DOHH2 (cell line): ENCODE results near the gene SEC22C.
"Not testable (repeated sequence)": the region's sequence is repeated elsewhere in the genome, so short reads cannot be mapped to it uniquely, and the experiment has no call there.

Experiments
- H3F3A ChIP-seq: fragments of 200-600 bp; sonication (generic), shearing (Covaris generic); 2 replicates; pipeline ENCODE4 v1.6.0; 2016; ENCODE audit warnings: antibody characterized with exemption, mild to moderate bottlenecking; ENCODE audit not compliant: control insufficient read depth, insufficient read depth
- H3K27ac ChIP-seq: fragments of 200-600 bp; sonication (generic); 2 replicates; pipeline ENCODE4 v1.5.1; 2014; ENCODE audit warnings: low read depth, mild to moderate bottlenecking, low read length, moderate library complexity
- H3K27me3 ChIP-seq: fragments of 200-600 bp; sonication (generic); 2 replicates; pipeline ENCODE4 v1.6.1; 2014; ENCODE audit warnings: mild to moderate bottlenecking, low read length, mixed read lengths; ENCODE audit not compliant: control insufficient read depth
- H3K36me3 ChIP-seq: fragments of 200-600 bp; sonication (generic); 2 replicates; pipeline ENCODE4 v1.6.1; 2014; ENCODE audit warnings: mild to moderate bottlenecking, low read length, moderate library complexity, mixed read lengths; ENCODE audit not compliant: control insufficient read depth
- H3K4me1 ChIP-seq: fragments of 200-600 bp; sonication (generic); 2 replicates; pipeline ENCODE4 v1.6.1; 2014; ENCODE audit warnings: mild to moderate bottlenecking, low read length, mixed read lengths; ENCODE audit not compliant: control insufficient read depth
- H3K4me2 ChIP-seq: fragments of 200-600 bp; sonication (generic); 2 replicates; pipeline ENCODE4 v1.6.0; 2014; ENCODE audit warnings: mild to moderate bottlenecking, low read length, moderate library complexity
- H3K4me3 ChIP-seq: fragments of 200-600 bp; sonication (generic); 2 replicates; pipeline ENCODE4 v1.5.1; 2014; ENCODE audit warnings: mild to moderate bottlenecking, low read length, mixed read lengths
- H3K79me2 ChIP-seq: fragments of 200-600 bp; sonication (generic); 2 replicates; pipeline ENCODE4 v1.6.1; 2014; ENCODE audit warnings: mild to moderate bottlenecking, low read length, mixed read lengths; ENCODE audit not compliant: control insufficient read depth
- H3K9me2 ChIP-seq: fragments of 200-600 bp; sonication (generic); replicated peaks from 2 replicates; pipeline ENCODE4 v1.6.1; 2014; ENCODE audit warnings: mild to moderate bottlenecking, low read length, mixed read lengths; ENCODE audit not compliant: control insufficient read depth
- H3K9me3 ChIP-seq: fragments of 200-600 bp; sonication (generic); 2 replicates; pipeline ENCODE4 v1.6.1; 2014; ENCODE audit warnings: antibody characterized with exemption, low read length, mixed read lengths; ENCODE audit not compliant: control insufficient read depth, insufficient read depth
- H4K20me1 ChIP-seq: fragments of 200-600 bp; sonication (generic); 2 replicates; pipeline ENCODE4 v1.6.0; 2014; ENCODE audit warnings: low read depth, mild to moderate bottlenecking, antibody characterized with exemption, low read length, moderate library complexity; ENCODE audit not compliant: control insufficient read depth, insufficient read depth
- EZH2phosphoT487 ChIP-seq: fragments of 200-600 bp; sonication (generic); IDR thresholded peaks from 2 replicates; pipeline ENCODE4 v1.6.1; 2017; ENCODE audit warnings: borderline replicate concordance, mild to moderate bottlenecking, antibody characterized with exemption, low read length, moderate library complexity, mixed read lengths
- TF ChIP-seq, protein P1 (sequence below): fragments of 200-600 bp; sonication (generic); IDR thresholded peaks from one replicate; pipeline ENCODE4 v1.5.1; 2014; ENCODE audit warnings: antibody characterized with exemption, mild to moderate bottlenecking, low read depth, low read length; ENCODE audit not compliant: poor library complexity, severe bottlenecking

Gene SEC22C

DNA sequence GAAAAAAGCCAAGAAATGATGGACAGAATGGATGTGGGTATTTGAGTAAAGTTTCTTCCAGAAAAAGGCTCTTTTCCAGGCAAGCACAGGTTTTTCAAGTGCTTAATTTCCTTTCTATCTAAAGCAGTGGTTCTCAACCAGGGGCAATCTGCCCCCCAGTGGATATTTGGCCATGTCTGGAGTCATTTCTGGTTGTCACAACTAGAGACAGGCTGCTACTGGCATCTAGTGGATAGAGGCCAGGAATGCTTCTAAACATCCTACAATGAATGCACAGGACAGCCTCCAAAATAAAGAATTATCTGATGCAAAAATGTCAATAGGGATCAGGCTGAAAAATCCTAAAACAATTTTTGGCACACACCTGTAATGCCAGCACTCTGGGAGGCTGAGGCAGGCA is 23.9 kb downstream of the SEC22C start:
- TF ChIP-seq, protein P1, sequence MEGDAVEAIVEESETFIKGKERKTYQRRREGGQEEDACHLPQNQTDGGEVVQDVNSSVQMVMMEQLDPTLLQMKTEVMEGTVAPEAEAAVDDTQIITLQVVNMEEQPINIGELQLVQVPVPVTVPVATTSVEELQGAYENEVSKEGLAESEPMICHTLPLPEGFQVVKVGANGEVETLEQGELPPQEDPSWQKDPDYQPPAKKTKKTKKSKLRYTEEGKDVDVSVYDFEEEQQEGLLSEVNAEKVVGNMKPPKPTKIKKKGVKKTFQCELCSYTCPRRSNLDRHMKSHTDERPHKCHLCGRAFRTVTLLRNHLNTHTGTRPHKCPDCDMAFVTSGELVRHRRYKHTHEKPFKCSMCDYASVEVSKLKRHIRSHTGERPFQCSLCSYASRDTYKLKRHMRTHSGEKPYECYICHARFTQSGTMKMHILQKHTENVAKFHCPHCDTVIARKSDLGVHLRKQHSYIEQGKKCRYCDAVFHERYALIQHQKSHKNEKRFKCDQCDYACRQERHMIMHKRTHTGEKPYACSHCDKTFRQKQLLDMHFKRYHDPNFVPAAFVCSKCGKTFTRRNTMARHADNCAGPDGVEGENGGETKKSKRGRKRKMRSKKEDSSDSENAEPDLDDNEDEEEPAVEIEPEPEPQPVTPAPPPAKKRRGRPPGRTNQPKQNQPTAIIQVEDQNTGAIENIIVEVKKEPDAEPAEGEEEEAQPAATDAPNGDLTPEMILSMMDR, result no peak
- TF ChIP-seq EZH2phosphoT487, result no peak
- H3K27ac ChIP-seq, result no peak overlapping the region
- H3K9me3 ChIP-seq, result no peaks in the 10 kb centered on the region
- H3K79me2 ChIP-seq, result no peaks in the 10 kb centered on the region
- no peaks in the 10 kb centered on the region for H4K20me1 ChIP-seq
- no peaks in the 10 kb centered on the region for H3K9me2 ChIP-seq
- H3K4me3 ChIP-seq, result no peak overlapping the region
- H3F3A ChIP-seq, result no peaks in the 10 kb centered on the region
- H3K4me2 ChIP-seq, result no peak overlapping the region
- H3K36me3 ChIP-seq, result peaks cover 83% of the 10 kb centered on the region
- H3K4me1 ChIP-seq, result no peaks in the 10 kb centered on the region
- no peaks in the 10 kb centered on the region for H3K27me3 ChIP-seq

DNA sequence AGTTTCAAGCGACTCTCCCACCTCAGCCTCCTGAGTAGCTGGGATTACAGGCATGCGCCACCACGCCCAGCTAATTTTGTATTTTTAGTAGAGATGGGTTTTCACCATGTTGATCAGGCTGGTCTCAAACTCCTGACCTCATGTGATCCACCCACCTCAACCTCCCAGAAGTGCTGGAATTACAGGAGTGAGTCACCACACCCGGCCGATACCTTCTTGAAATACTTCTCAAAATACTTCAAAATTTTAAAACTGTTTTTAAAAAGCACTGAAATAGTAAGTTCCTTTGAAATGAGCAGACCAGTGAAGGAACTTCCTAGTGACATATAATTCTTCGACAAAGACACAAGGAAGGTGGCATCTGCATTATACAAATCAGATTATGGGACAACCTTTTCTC is 24.9 kb downstream of the SEC22C start:
- H3K4me3 ChIP-seq, H3F3A ChIP-seq, H3K79me2 ChIP-seq, H3K4me2 ChIP-seq, H3K27ac ChIP-seq, H3K4me1 ChIP-seq, H3K9me3 ChIP-seq, H3K9me2 ChIP-seq, H4K20me1 ChIP-seq, H3K27me3 ChIP-seq: not testable (repeated sequence)
- peaks cover 83% of the 10 kb centered on the region for H3K36me3 ChIP-seq

DNA sequence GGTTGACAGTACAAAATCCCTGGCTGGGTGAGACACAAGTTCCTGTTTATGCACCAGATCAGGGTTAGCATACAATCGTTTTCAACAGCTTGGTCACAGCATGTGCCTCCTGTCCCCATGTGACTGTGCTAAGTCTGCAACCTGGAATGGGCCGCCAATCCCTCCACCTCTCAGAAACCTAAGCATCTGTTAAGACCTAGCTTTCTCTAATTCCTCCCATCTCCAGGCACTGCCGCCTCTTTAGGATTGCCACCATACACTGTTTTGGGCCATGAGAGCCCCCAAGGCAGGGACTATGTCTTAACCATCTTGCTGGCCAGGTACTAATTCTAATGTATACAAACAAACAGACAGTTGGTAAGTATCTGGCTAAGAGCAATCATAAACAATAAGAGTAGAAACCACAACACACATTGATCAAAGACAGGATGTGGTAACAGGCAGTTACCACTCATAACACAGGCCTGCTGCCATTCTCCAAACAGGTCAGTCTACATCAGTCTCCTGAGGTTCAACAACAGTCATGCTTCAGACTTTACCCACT is 25.6 kb downstream of the SEC22C start:
- no peaks in the 10 kb centered on the region for H4K20me1 ChIP-seq
- H3K36me3 ChIP-seq, result peaks cover 80% of the 10 kb centered on the region
- no peaks in the 10 kb centered on the region for H3K79me2 ChIP-seq
- no peak overlapping the region for H3K4me2 ChIP-seq
- no peak overlapping the region for H3K4me3 ChIP-seq
- no peaks in the 10 kb centered on the region for H3F3A ChIP-seq
- H3K9me3 ChIP-seq, result no peaks in the 10 kb centered on the region
- H3K4me1 ChIP-seq, result no peaks in the 10 kb centered on the region
- no peak overlapping the region for H3K27ac ChIP-seq
- no peak for TF ChIP-seq EZH2phosphoT487
- TF ChIP-seq, protein P1, result no peak
- no peaks in the 10 kb centered on the region for H3K9me2 ChIP-seq
- H3K27me3 ChIP-seq, result no peaks in the 10 kb centered on the region

DNA sequence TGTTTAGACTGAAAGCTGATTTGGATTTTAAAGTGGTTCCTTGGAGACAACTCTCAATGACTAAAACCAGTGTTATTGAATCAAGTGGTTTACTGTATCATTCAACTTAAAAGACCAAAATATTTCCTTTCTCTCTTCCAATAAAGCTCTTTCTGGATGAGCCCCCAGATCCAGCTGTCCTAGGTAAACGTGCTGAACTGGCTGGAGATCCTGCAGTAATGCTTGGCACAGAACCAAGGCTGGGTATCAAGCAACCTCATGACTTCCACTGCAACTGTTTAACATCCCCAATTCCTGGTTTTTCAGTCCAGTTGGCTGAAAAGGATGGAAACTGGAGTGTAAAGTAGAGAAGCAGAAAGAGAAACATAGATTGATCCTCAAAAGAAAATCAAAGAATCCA is 28.9 kb downstream of the SEC22C start:
- H3K9me3 ChIP-seq, result no peaks in the 10 kb centered on the region
- no peaks in the 10 kb centered on the region for H3K4me1 ChIP-seq
- H4K20me1 ChIP-seq, result no peaks in the 10 kb centered on the region
- TF ChIP-seq, protein P1, result no peak
- no peak for TF ChIP-seq EZH2phosphoT487
- no peak overlapping the region for H3K4me3 ChIP-seq
- no peaks in the 10 kb centered on the region for H3K9me2 ChIP-seq
- H3F3A ChIP-seq, result no peaks in the 10 kb centered on the region
- H3K27me3 ChIP-seq, result no peaks in the 10 kb centered on the region
- no peaks in the 10 kb centered on the region for H3K79me2 ChIP-seq
- peaks cover 58% of the 10 kb centered on the region for H3K36me3 ChIP-seq
- no peak overlapping the region for H3K27ac ChIP-seq
- H3K4me2 ChIP-seq, result no peak overlapping the region
